ENCODE data around the gene PRR19.

The PRR19 gene

GRCh38 chr19:42282819-42283187, 19.1 kb upstream of the PRR19 start:
- H3K4me3 ChIP-seq (ENCODE audit: low read length): peak overlapping the region; percentile 78
- H3K4me1 ChIP-seq (ENCODE audit: control insufficient read depth, low read length): peaks cover 61% of the 10 kb centered on the region
- H3K27ac ChIP-seq (ENCODE audit: low read depth, low read length): peak overlapping the region; percentile 89

GRCh38 chr19:42283188-42284065, 18.5 kb upstream of the PRR19 start:
- peaks cover 27% of the 10 kb centered on the region for H3K36me3 ChIP-seq (ENCODE audit: control insufficient read depth, low read length)
- H3K27ac ChIP-seq (ENCODE audit: low read depth, low read length): peak overlapping the region; percentile 89
- peaks cover 58% of the 10 kb centered on the region for H3K4me1 ChIP-seq (ENCODE audit: control insufficient read depth, low read length)
- H3K4me3 ChIP-seq (ENCODE audit: low read length): peak overlapping the region; percentile 78
- TF ChIP-seq EZH2phosphoT487 (IDR thresholded peaks at IDR 0.05; ENCODE audit: borderline replicate concordance, low read length): no peak
- TF ChIP-seq CTCF (IDR thresholded peaks at IDR 0.05; ENCODE audit: low read depth, low read length, poor library complexity, severe bottlenecking): no peak
- peaks cover 12% of the 10 kb centered on the region for H3F3A ChIP-seq (ENCODE audit: control insufficient read depth, insufficient read depth)
- no peaks in the 10 kb centered on the region for H3K9me2 ChIP-seq (replicated peaks; ENCODE audit: control insufficient read depth, low read length)
- no peaks in the 10 kb centered on the region for H3K9me3 ChIP-seq (ENCODE audit: control insufficient read depth, insufficient read depth, low read length)
- H3K27me3 ChIP-seq (ENCODE audit: control insufficient read depth, low read length): no peaks in the 10 kb centered on the region
- peak overlapping the region; percentile 99 for H3K4me2 ChIP-seq (ENCODE audit: low read length)
- H4K20me1 ChIP-seq (ENCODE audit: control insufficient read depth, insufficient read depth, low read depth, low read length): 0 out of 2 replicates have a peak, but pooled peaks cover 3% of the 10 kb centered on the region
- H3K79me2 ChIP-seq (ENCODE audit: control insufficient read depth, low read length): peaks cover 38% of the 10 kb centered on the region

More at GRCh38 chr19:42282819-42283187, 19.1 kb upstream of the PRR19 start:
- Histone ChIP-seq H4K20me1 (ENCODE audit: control insufficient read depth, insufficient read depth, low read depth, low read length) (0 out of 2 replicates have a peak, but pooled peaks cover 3% of the 10 kb centered on the region), H3F3A (ENCODE audit: control insufficient read depth, insufficient read depth) (peaks cover 12% of the 10 kb centered on the region), H3K36me3 (ENCODE audit: control insufficient read depth, low read length) (peaks cover 21% of the 10 kb centered on the region), H3K79me2 (ENCODE audit: control insufficient read depth, low read length) (peaks cover 38% of the 10 kb centered on the region), H3K27me3 (ENCODE audit: control insufficient read depth, low read length) (no peaks in the 10 kb centered on the region), H3K9me2 (replicated peaks; ENCODE audit: control insufficient read depth, low read length) (no peaks in the 10 kb centered on the region), H3K4me2 (ENCODE audit: low read length) (peak overlapping the region; percentile 99), H3K9me3 (ENCODE audit: control insufficient read depth, insufficient read depth, low read length) (no peaks in the 10 kb centered on the region)
- TF ChIP-seq EZH2phosphoT487 (IDR thresholded peaks at IDR 0.05; ENCODE audit: borderline replicate concordance, low read length) (no peak), CTCF (IDR thresholded peaks at IDR 0.05; ENCODE audit: low read depth, low read length, poor library complexity, severe bottlenecking) (no peak)

DNA sequence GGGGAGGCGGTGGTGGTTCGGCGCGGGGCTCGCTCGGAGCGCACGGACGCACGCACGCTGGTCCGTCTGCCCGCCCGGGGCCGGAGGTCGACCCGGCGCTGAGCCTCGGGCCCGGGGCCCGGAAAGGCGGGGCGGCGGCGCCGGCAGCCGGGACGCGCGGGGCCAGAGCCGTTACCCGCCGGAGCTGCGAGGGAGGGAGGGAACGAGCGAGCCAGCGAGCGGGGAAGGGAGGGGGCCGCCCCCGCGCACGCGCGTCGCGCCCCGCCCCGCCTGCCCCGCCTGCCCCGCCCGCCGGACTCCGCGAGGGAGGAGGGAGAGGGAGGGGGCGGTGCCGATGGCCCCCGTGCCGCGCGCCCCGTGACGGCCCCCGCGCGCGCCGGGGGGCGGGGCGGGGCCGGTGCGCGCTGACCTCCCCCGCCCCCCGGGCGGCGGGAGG, 17.8 kb upstream of the PRR19 start:
- H3F3A ChIP-seq (ENCODE audit: control insufficient read depth, insufficient read depth): peaks cover 12% of the 10 kb centered on the region
- no peak for TF ChIP-seq CTCF (IDR thresholded peaks at IDR 0.05; ENCODE audit: low read depth, low read length, poor library complexity, severe bottlenecking)
- no peak for TF ChIP-seq EZH2phosphoT487 (IDR thresholded peaks at IDR 0.05; ENCODE audit: borderline replicate concordance, low read length)
- H3K36me3 ChIP-seq (ENCODE audit: control insufficient read depth, low read length): peaks cover 33% of the 10 kb centered on the region
- peaks cover 52% of the 10 kb centered on the region for H3K4me1 ChIP-seq (ENCODE audit: control insufficient read depth, low read length)
- no peaks in the 10 kb centered on the region for H3K9me3 ChIP-seq (ENCODE audit: control insufficient read depth, insufficient read depth, low read length)
- H3K27ac ChIP-seq (ENCODE audit: low read depth, low read length): peak overlapping the region; percentile 45; the same call in 1 of the 2 replicates
- no peak overlapping the region for H3K4me2 ChIP-seq (ENCODE audit: low read length)
- no peaks in the 10 kb centered on the region for H3K9me2 ChIP-seq (replicated peaks; ENCODE audit: control insufficient read depth, low read length)
- H4K20me1 ChIP-seq (ENCODE audit: control insufficient read depth, insufficient read depth, low read depth, low read length): 0 out of 2 replicates have a peak, but pooled peaks cover 3% of the 10 kb centered on the region
- H3K79me2 ChIP-seq (ENCODE audit: control insufficient read depth, low read length): peaks cover 38% of the 10 kb centered on the region
- peak overlapping the region; percentile 49 for H3K4me3 ChIP-seq (ENCODE audit: low read length)
- H3K27me3 ChIP-seq (ENCODE audit: control insufficient read depth, low read length): no peaks in the 10 kb centered on the region

All from DOHH2 (cell line).